ENCODE data around the gene LUZP2.

DNA sequence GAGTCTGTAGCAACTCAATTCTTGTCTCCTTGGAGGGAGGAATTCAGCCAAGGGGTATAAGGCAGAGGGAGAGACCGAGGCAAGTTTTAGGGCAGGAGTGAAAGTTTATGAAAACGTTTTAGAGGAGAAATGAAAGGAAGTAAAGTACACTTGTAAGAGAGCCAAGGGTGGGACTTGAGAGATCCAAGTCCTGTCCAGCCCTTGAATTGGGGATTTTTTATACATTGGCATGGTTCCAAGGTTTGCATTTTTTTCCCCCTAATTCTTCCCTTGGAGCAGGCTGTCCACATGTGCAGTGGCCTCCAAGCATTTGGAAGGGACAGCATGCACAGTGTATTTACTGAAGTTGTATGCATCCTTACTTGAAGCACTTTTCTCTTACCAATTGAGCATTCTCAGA is 192.1 kb downstream of the LUZP2 start:
- TF ChIP-seq, protein P1, sequence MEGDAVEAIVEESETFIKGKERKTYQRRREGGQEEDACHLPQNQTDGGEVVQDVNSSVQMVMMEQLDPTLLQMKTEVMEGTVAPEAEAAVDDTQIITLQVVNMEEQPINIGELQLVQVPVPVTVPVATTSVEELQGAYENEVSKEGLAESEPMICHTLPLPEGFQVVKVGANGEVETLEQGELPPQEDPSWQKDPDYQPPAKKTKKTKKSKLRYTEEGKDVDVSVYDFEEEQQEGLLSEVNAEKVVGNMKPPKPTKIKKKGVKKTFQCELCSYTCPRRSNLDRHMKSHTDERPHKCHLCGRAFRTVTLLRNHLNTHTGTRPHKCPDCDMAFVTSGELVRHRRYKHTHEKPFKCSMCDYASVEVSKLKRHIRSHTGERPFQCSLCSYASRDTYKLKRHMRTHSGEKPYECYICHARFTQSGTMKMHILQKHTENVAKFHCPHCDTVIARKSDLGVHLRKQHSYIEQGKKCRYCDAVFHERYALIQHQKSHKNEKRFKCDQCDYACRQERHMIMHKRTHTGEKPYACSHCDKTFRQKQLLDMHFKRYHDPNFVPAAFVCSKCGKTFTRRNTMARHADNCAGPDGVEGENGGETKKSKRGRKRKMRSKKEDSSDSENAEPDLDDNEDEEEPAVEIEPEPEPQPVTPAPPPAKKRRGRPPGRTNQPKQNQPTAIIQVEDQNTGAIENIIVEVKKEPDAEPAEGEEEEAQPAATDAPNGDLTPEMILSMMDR (conservative IDR thresholded peaks at IDR 0.05): no peak
- no peak for TF ChIP-seq ZFX (IDR thresholded peaks at IDR 0.05)
